HG03139 (cell line): ENCODE data around the gene METTL8.
"Not testable (repeated sequence)": the region's sequence is repeated elsewhere in the genome, so short reads cannot be mapped to it uniquely, and the experiment has no call there.

Experiments used
- ATAC-seq: cut with Tn5 transposase; IDR thresholded peaks from one replicate; pipeline ENCODE4 v1.9.1; 2021; ENCODE audit not compliant: unreplicated experiment

METTL8 gene

GRCh38 chr2:171430516-171431410 is 3.0 kb downstream of the METTL8 start:
- no peak for ATAC-seq

DNA sequence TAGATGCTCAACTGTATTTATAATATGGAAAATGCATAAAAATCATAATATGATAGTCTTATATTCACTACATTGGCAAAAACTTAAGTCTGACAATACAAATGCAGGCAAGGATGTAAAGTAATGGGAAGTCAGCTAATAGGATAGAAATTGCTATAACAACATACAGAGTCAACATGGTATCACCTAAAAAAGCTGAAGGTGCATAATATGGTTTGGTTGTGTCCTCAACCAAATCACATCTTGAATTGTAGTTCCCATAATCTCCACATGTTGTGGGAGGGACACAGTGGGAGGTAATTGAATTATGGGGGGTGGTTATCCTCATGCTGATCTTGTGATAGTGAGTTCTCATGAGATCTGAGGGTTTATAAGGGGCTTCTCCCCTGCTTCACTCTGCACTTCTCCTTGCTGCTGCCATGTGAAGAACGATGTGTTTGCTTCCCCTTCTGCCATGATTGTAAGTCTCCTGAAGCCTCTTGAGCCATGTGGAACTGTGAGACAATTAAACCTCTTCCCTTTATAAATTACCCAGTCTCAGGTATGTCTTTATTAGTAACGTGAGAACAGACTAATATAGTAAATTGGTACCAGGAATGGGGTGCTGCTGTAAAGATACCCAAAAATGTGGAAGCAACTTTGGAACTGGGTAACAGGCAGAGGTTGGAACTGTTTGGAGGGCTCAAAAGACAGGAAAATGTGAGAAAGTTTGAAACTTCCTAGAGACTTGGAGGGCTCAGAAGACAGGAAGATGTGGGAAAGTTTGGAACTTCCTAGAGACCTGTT is 10.9 kb downstream of the METTL8 start:
- not testable (repeated sequence) for ATAC-seq

DNA sequence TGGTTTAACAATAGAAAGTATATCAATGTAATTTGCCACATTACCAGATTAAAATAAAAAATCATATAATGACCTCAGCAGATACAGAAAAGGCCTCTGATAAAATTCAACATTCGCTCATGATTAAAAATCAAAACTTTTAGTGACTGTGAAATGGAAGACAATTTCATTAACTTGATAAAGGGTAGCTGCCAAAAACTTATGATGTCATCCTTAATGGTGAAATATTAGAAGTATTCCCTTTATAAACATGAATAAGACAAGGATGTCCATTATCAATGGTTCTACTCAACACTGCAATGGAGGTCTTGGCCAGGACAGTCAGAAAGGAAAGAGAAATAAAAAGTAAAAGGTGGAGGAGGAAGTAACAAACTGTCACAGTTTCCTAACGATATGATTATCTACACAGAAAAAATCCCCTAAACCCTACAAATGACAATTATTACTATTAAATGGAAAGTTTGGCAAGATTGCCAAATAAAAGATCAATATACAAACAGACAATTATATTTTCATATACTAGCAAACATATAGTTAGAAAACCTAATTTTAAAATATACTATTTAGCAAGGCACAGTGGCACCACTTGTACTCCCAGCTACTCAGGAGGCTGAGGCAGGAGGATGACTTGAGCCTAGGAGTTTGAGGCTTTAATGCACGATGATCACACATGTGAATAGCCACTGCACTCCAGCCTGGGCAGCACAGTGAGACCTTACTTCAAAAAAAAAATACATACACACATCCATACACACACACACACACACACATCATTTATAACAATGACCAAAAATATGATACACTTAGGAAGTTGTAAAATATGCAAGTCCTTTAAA is 12.8 kb downstream of the METTL8 start:
- ATAC-seq, result no peak

DNA sequence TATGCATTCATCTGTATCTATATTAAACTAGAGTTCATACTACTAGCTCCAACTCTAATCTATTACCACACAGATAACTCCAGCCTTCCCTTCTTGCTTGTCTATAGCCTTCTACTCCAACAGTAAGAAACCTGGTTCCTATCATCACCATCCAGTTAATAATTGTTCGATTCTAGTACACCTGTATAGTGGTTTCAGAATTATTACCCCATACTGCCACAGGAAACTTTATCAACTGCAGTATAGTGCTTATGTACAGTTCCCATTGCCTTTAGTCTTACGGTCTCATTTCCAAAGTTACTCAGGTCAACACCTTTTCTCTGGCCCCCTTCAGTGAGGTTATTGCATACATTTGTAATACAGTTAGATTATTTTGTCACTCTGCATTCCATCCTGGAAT is 14.5 kb downstream of the METTL8 start:
- ATAC-seq, result no peak

DNA sequence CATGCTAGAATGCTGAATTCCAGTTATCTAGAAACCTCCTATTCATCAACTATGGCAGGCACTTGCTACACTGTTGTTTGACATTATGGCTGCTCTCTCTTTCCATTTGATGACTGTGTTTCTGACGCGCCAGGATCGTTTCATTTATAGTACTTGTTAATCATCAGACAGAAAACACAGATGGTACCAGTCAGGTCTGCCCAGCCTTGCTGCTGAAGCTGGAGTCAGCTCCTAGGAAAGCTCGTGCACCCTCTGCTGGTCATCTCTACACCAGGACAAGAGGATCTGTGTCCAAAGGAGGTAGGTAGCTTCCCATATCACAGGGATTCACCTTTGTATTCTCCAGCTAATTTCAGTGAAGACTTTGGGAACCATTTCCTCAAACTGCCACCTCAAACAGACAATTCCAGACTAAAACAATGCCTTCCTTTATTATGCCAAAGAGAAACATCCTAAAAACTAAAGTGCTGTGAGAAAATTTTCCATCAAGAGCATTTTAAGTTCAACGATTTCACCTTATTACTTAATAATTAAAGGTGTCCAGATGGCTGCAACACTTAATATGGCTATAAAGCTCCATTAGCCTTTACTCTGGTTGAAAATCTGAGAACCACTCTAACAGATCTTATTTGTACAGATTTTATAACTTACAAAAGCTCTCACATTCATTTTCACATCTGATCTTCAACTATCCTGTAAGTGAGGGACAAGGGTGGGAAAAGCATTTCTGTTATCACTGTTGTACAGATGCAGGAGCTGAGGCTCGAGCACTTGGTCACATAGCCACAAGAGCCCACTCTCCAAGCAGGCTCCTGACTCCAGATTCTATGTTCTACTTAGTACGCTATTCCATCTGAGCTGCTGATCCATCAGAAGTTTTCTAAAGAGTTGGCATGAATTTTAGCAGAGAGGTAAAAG is 17.5 kb downstream of the METTL8 start:
- ATAC-seq, result peak; percentile 87

- not testable (repeated sequence) for ATAC-seq
Observed at GRCh38 chr2:171414645-171415044, 19.1 kb downstream of the METTL8 start.

DNA sequence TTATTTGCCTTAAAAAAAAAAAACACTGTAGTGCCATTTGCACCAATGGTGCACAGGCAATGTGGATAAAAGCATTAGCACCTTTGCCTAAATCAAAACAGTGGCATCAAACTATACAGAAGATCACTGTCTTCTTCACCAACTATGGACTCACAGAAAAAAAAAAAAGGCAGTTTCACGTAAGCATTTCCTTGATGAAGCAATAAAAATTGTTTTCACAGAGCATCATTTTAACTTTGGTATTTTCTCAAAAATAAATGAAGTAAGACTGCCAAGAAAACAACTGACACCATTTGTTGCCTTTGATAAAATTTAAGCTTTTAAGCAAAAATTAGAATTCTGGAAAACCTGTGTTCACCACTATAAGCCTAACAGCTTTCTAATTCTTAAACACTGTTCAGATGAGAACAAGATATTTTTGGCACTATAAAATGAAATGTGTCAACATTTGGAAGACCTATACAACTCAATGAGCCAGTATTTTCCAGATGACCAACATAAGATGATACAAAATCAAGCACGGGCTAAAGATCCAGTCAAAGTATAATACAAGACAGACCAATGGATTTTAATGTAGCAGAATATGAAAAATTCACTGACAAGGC is 21.1 kb downstream of the METTL8 start:
- ATAC-seq, result no peak

DNA sequence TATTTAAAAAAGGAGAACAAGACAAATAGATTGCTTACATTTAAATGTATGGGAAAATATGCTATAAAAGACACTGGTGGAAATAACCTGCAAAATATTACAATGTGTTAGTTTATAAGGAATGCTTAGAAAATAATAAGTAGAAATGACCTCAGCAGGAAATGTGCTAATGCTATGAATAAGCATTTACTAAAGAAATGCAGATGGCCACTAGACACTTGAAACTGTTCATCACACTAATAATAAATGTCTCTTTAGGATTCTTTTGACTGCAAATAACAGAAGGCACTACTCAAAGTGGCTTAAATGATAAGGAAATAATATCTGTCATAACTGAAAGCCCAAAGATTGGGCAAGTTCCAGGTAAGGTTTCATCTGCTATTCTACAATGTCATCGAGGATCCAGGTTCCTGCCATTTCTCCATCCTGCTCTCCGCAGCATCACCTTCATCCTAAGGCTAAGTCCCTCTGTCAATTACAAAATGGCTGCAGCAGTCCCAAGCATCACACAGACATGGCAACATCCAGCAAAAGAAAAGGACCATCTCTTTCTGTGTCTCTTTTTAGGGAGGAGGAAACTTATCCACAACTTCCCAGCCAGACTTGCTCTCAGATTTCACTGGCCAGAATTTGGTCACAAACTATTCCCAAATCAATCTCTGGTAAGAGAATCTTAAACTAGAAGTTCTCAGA is 21.9 kb downstream of the METTL8 start:
- ATAC-seq, result no peak

- ATAC-seq, result no peak
Observed at GRCh38 chr2:171411214-171411613, 22.6 kb downstream of the METTL8 start.

GRCh38 chr2:171410624-171411023 is 23.2 kb downstream of the METTL8 start:
- no peak for ATAC-seq

- ATAC-seq, result no peak
Observed at GRCh38 chr2:171410101-171410500, 23.7 kb downstream of the METTL8 start.

- ATAC-seq, result no peak
Observed at GRCh38 chr2:171409436-171409971, 24.3 kb downstream of the METTL8 start.

DNA sequence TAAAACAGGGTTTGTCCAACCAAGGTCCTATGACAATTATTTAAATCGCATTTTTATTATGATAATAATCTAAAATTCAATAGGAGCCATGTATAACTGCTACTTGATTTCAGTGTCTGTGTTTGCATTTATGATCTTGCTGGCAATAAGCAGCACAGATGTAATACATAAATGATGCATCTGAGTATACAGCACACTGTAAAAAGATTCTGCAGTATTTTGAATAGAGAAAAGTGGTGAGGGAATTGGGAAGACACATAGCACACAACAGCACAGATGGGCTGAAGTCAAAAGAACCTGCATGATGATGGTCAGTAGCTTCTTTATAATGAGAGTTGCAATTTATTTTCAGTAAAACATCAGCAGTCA is 26.1 kb downstream of the METTL8 start:
- ATAC-seq, result no peak

- peak; percentile 74 for ATAC-seq
Observed at GRCh38 chr2:171407030-171407675, 26.6 kb downstream of the METTL8 start.

DNA sequence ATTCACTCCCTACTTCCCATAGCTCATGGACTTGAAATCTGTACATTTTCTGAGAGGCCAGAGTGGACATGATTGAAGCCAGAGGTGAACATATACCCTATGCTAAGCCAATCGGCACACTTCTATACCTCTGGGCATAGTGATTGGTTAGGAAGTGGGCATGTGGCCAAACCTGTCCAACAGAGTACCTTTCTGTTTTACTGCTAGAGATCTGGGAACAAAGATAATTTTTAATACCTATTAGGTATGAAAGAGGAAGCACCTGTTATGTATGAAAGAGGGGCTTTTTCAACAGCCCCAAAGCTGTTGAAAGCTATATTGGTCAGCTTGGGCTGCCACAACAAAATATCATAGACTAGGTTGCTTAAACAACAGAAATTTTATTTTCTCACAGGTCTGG is 27.7 kb downstream of the METTL8 start:
- no peak for ATAC-seq

DNA sequence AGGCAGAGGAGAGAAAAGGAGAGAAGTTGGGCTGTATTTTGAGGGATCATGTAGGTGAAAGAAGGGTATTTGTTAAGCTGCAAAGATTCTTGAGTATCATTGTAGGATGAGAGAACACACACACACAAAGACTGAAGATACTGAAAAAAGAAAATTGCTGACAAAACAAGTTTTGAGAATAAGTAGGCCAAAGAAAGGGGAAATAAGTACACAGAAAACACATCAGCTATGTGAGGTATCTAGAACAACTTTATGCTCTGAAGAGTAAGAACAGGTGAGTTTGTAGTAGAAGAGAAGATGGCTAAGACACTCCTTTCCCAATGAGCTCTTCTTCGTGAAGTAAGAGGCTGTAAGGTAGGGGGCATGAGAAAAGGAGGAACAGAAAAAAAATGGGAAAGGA is 28.2 kb downstream of the METTL8 start:
- no peak for ATAC-seq

DNA sequence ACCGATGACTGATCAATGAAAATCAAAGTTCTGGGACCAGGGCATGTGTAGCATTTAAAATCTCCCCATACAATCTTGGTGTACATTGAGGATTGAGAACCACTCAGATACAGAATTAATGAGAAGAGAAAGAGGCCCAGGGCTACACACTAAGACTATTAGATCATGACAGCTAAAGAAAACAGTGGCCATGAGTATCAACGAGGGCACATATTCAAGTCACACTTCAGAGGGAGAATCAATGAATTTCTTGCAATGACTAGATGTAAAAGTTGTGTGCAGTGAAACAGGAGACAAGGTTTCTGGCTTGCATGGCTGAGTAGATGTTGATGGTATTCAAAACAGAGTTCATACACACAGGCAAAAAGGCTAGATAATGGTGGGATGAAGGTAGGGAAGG is 29.1 kb downstream of the METTL8 start:
- no peak for ATAC-seq

DNA sequence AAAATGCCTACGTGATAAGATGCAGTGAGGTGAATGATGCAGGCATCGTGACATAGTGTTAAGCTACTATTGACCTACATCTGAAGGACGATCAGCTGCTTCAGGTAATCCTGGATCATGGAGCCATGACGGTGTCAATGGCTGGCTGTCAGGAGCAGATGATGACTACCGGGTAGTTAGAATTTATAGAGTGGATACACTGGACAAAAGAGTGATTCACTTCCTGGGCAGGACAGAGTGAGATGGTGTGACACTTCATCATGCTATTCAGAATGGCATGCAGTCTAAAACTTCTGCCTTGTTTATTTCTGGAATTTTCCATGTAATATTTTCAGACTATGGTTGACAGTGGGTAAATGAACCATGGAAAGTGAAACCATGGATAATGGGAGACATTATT is 29.5 kb downstream of the METTL8 start:
- no peak for ATAC-seq
